ENCODE measurements around the gene IGFL3.
"Not testable (repeated sequence)": the region's sequence is repeated elsewhere in the genome, so short reads cannot be mapped to it uniquely, and the experiment has no call there.

Gene IGFL3

DNA sequence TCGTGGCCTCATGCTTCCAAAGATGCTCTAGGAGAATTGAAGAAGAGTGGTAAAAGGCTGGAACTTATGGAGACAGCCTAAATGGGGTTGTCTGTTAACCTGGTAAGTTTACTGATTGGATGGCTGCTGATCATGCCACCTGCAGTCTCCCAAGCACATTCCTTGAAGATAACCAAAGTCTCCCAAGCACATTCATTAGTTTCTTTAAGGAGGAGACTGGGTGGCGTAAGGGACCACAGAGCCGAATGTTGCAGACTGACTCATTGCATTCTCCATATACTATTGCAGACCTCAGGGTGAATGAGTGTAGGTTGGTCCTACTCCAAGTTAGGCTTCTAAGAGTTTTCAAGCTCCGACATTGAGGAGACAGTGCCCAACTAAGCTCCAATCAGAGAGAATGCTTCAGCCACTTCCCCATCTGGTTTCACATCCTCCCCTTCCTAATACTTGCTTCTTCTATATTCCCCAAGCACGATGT is at the start of gene IGFL3:
Gene IGFL3 (minus strand): TSS at position 51 of the 478 bp plus-strand sequence. CDS start 39 bp downstream, at position 12.
- DNase-seq (ENCODE audit: low spot score): no peak

GRCh38 chr19:46173886-46174480 is 49.5 kb upstream of the IGFL3 start:
- no peak for DNase-seq (ENCODE audit: low spot score)

DNA sequence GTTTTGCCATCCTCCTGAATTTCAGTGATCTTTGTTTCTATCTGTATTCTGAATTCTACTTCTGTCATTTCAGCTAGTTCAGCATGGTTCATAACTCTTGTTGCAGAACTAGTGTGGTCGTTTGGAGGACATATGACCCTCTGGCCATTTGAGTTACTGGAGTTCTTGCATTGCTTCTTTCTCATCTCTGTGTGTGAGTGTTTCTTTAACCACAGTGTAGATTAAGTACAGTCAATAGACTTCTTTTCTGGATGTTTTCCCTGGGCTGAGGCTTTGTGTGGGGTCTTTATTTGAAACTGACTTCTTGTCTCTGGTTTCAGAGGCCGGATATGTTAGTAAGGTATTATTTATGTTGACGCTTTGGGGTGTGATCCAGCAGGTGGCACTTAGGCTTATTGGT is 38.2 kb upstream of the IGFL3 start:
- no peak for DNase-seq (ENCODE audit: low spot score)

- DNase-seq (ENCODE audit: low spot score): not testable (repeated sequence)
These were observed 37.3 kb upstream of the IGFL3 start for GRCh38 chr19:46161642-46162257.

GRCh38 chr19:46160233-46160775 is 35.8 kb upstream of the IGFL3 start:
- no peak for DNase-seq (ENCODE audit: low spot score)

DNA sequence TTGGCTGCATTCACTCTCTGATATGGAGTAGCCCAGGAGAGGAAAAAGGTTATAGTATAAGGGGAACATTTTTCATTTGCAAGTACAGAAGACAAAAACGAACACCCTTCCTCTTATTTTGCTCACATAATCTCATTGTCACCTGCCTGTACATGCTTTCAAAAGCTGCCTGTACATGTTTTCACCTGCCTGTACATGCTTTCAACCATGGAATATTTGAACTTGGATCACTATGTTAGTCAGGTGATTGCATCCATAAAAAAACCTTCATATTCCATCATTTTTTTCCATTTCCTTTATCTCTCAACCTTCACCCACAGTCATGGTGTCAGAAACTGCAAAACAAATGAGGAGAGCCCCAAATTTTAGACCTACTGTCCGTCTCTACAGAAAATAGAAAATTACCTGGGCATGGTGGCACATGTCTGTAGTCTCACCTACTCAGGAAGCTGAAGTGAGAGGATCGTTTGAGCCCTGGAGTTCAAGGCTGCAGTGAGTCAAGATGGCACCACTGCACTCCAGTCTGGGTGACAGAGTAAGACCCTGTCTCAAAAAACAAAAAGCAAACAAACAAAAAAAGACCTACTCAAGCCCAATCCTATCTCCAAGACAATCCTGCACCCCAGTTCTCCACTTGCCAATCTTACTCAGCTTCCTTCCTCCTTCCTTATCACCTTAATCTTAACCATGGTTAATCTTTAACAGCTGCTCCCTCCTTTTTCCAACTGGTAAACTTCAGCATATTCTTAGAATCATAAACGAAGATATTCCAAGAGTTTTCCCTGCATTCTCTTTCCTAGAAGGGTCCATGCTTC is 35.1 kb upstream of the IGFL3 start:
- DNase-seq (ENCODE audit: low spot score): no peak

GRCh38 chr19:46155237-46155636 is 30.7 kb upstream of the IGFL3 start:
- DNase-seq (ENCODE audit: low spot score): no peak

- no peak for DNase-seq (ENCODE audit: low spot score)
These were observed 26.1 kb upstream of the IGFL3 start for GRCh38 chr19:46150606-46151005.

GRCh38 chr19:46147791-46148288 is 23.4 kb upstream of the IGFL3 start, which contains the start of gene IGFL2:
Gene IGFL2, plus strand, starts transcription at chr19:46148238. Its CDS starts 41 bp downstream, at chr19:46148279.
- DNase-seq (ENCODE audit: low spot score): no peak

GRCh38 chr19:46147166-46147740 is 22.8 kb upstream of the IGFL3 start:
- DNase-seq (ENCODE audit: low spot score): no peak

DNA sequence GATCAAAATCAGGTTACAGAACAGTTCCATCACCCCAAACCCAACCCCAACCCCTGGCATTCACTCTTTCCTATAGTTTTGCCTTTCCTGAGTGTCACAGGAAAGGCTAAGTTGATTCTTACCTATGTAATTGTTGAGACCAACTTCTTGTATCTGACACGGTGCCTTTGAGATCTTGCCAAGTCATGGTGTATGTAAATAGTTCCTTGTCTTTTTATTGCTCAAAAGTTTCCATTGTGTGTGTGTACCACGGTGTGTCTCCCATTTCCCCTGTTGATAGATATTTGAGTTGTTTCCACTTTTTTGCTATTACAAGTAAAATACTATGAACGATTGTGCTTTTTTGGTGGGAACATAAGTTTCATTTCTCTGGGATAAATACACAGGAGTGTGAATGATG is 20.3 kb upstream of the IGFL3 start:
- no peak for DNase-seq (ENCODE audit: low spot score)

GRCh38 chr19:46142294-46142693 is 17.8 kb upstream of the IGFL3 start:
- DNase-seq (ENCODE audit: low spot score): no peak

DNA sequence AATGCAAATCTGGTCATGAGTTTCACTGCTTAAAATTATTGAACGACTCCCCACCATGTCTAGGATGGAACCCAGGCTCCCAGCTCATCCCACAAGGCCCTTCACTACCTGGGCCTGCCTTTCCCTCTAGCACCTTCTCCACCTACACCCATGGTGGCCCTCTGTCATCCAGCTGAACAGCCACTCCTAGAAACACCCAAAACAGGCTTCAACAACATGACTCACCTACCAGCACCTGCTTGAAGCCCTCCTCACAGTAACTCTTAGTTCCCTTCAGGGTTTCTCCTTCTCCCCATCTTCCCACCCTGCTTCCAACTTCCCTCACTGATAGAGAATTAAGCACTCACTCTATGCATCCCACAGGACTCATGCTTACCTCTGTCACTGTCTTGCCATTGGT is 16.9 kb upstream of the IGFL3 start:
- no peak for DNase-seq (ENCODE audit: low spot score)

- no peak for DNase-seq (ENCODE audit: low spot score)
These were observed 13.5 kb upstream of the IGFL3 start for GRCh38 chr19:46137915-46138473.

DNA sequence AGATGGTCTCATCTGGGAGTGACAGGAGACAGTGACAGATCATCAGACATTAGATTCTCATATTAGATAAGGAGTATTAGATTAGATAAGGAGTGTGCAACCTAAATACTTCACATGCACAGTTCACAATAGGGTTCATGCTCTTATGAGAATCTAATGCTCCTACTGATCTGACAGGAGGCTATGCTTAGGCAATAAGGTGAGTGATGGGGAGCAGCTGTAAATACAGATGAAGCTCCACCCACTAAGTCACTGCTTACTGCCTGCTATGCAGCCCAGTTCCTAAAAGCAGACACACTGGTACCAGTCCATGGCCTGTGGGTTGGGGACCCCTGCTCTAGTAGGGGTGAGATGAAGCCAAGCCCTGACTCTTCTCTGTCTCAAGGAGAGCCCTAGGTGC is 10.0 kb upstream of the IGFL3 start:
- DNase-seq (ENCODE audit: low spot score): no peak

- no peak for DNase-seq (ENCODE audit: low spot score)
These were observed 9.3 kb upstream of the IGFL3 start for GRCh38 chr19:46133777-46134241.

GRCh38 chr19:46133101-46133627 is 8.7 kb upstream of the IGFL3 start:
- no peak for DNase-seq (ENCODE audit: low spot score)

DNA sequence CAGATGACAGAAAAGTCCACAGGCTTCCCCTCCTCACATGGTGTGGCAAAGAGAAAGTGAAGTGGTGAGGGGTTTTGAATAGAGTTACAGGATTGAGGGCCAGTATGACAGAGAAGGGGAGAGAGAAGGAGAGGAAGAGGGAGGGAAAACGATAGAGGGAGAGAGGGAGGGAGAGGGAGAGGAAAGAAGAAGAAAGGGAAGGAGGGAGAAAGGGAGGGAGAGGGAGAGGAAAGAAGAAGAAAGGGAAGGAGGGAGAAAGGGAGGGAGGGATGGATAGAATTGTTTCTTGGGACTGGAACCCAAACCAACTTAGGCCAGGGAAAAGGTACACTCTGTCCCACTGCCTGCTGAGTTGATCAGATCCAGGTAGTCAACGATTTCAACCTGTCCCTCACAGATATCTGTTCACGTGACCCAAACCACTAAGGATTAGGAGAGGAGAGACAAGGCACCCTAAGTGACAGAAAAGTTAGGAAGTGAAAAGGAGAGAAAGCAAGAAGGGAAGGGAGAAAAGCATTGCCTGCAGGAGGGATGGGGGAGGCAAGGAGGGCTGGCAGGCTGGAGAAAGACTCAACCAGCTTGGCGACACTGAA is 8.1 kb upstream of the IGFL3 start:
- DNase-seq (ENCODE audit: low spot score): no peak

GRCh38 chr19:46131485-46132143 is 7.1 kb upstream of the IGFL3 start:
- no peak for DNase-seq (ENCODE audit: low spot score)

- DNase-seq (ENCODE audit: low spot score): no peak
These were observed 1.6 kb upstream of the IGFL3 start for GRCh38 chr19:46126086-46126580.

Measured in hematopoietic multipotent progenitor cell treated with erythropoietin and hydrocortisone succinate and interleukin-3 and kit ligand, for 17 days (in vitro differentiated cells).